HAP-1 (cell line): ENCODE results near the gene PEA15.

ENCODE experiments used
- DNase-seq, 2 experiments: peaks; one replicate each; pipeline ENCODE4 v3.0.0-alpha.2; 2016 to 2020; ENCODE audit warnings: low spot score in 2 of 2
- H3K27me3 ChIP-seq: fragments of 250-450 bp; sonication (Bioruptor Pico); 2 replicates; pipeline ENCODE4 v1.5.1; 2020; ENCODE audit warnings: low read depth, mild to moderate bottlenecking, moderate library complexity
- H3K36me3 ChIP-seq: fragments of 250-450 bp; sonication (Bioruptor Pico); replicated peaks from 2 replicates; pipeline ENCODE4 v1.5.1; 2020; ENCODE audit warnings: mild to moderate bottlenecking
- H3K4me1 ChIP-seq: fragments of 250-450 bp; sonication (Bioruptor Pico); 2 replicates; pipeline ENCODE4 v1.5.1; 2020; ENCODE audit warnings: mild to moderate bottlenecking
- H3K4me3 ChIP-seq: fragments of 250-450 bp; sonication (Bioruptor Pico); 2 replicates; pipeline ENCODE4 v1.5.1; 2020; ENCODE audit warnings: mild to moderate bottlenecking, moderate library complexity
- H3K9me3 ChIP-seq: fragments of 250-450 bp; sonication (Bioruptor Pico); 2 replicates; pipeline ENCODE4 v1.5.1; 2020; ENCODE audit warnings: mild to moderate bottlenecking, moderate library complexity
- in situ Hi-C: fragments of 300-500 bp; cut with MboI; formaldehyde crosslinking; loops from 3 replicates; pipeline ENCODE4 v1.14.3; 2020; ENCODE audit warnings: low sequenced_read_pairs, inconsistent platforms, mixed read lengths

PEA15 gene

GRCh38 chr1:160168016-160168415, 37.2 kb upstream of the PEA15 start:
- Histone ChIP-seq H3K4me3 (no peak overlapping the region), H3K9me3 (no peaks in the 10 kb centered on the region), H3K4me1 (no peaks in the 10 kb centered on the region), H3K27me3 (0 out of 2 replicates have a peak, but pooled peaks cover 2% of the 10 kb centered on the region), H3K36me3 (no peaks in the 10 kb centered on the region)
- no peak for DNase-seq
- in situ Hi-C loops = no loop called here

GRCh38 chr1:160168609-160169369, 36.4 kb upstream of the PEA15 start:
- no peak for DNase-seq
- Histone ChIP-seq H3K9me3 (no peaks in the 10 kb centered on the region), H3K4me1 (no peaks in the 10 kb centered on the region), H3K4me3 (no peak overlapping the region), H3K36me3 (no peaks in the 10 kb centered on the region), H3K27me3 (0 out of 2 replicates have a peak, but pooled peaks cover 2% of the 10 kb centered on the region)
- in situ Hi-C loops = no loop called here

GRCh38 chr1:160169553-160170399, 35.4 kb upstream of the PEA15 start:
- H3K27me3 ChIP-seq = peaks cover 5% of the 10 kb centered on the region; the same call in 1 of the 2 replicates
- H3K4me3 ChIP-seq = no peak overlapping the region
- H3K9me3 ChIP-seq = no peaks in the 10 kb centered on the region
- H3K36me3 ChIP-seq = no peaks in the 10 kb centered on the region
- H3K4me1 ChIP-seq = no peaks in the 10 kb centered on the region
- in situ Hi-C loops = no loop called here
- no peak for DNase-seq

GRCh38 chr1:160171354-160171753, 33.8 kb upstream of the PEA15 start:
- no peaks in the 10 kb centered on the region for H3K4me1 ChIP-seq
- no peak for DNase-seq
- H3K9me3 ChIP-seq = no peaks in the 10 kb centered on the region
- peaks cover 3% of the 10 kb centered on the region; the same call in 1 of the 2 replicates for H3K27me3 ChIP-seq
- in situ Hi-C loops = no loop called here
- H3K36me3 ChIP-seq = no peaks in the 10 kb centered on the region
- no peak overlapping the region for H3K4me3 ChIP-seq

GRCh38 chr1:160171980-160172379, 33.2 kb upstream of the PEA15 start:
- H3K9me3 ChIP-seq = no peaks in the 10 kb centered on the region
- no peaks in the 10 kb centered on the region for H3K4me1 ChIP-seq
- H3K27me3 ChIP-seq = peaks cover 3% of the 10 kb centered on the region; the same call in 1 of the 2 replicates
- DNase-seq = no peak
- no peak overlapping the region for H3K4me3 ChIP-seq
- in situ Hi-C loops = no loop called here
- H3K36me3 ChIP-seq = no peaks in the 10 kb centered on the region

GRCh38 chr1:160177231-160177630, 28.0 kb upstream of the PEA15 start:
- peaks cover 7% of the 10 kb centered on the region; the same call in 1 of the 2 replicates for H3K27me3 ChIP-seq
- H3K4me1 ChIP-seq = no peaks in the 10 kb centered on the region
- in situ Hi-C loops = no loop called here
- H3K36me3 ChIP-seq = no peaks in the 10 kb centered on the region
- no peaks in the 10 kb centered on the region for H3K9me3 ChIP-seq
- H3K4me3 ChIP-seq = no peak overlapping the region
- no peak for DNase-seq

- Histone ChIP-seq H3K27me3 (peaks cover 7% of the 10 kb centered on the region; the same call in 1 of the 2 replicates), H3K4me3 (no peak overlapping the region), H3K4me1 (no peaks in the 10 kb centered on the region), H3K9me3 (no peaks in the 10 kb centered on the region), H3K36me3 (no peaks in the 10 kb centered on the region)
- no peak for DNase-seq
- in situ Hi-C loops = no loop called here
Observed at GRCh38 chr1:160177667-160178066, 27.5 kb upstream of the PEA15 start.

- no peaks in the 10 kb centered on the region for H3K9me3 ChIP-seq
- in situ Hi-C loops = no loop called here
Observed at GRCh38 chr1:160178731-160179130, 26.5 kb upstream of the PEA15 start.

GRCh38 chr1:160179336-160179735, 25.8 kb upstream of the PEA15 start:
- no peak for DNase-seq
- Histone ChIP-seq H3K36me3 (no peaks in the 10 kb centered on the region), H3K9me3 (no peaks in the 10 kb centered on the region), H3K27me3 (peaks cover 6% of the 10 kb centered on the region; the same call in 1 of the 2 replicates), H3K4me3 (no peak overlapping the region), H3K4me1 (no peaks in the 10 kb centered on the region)
- in situ Hi-C loops = no loop called here

More at GRCh38 chr1:160178731-160179130, 26.5 kb upstream of the PEA15 start:
- Histone ChIP-seq H3K4me1 (no peaks in the 10 kb centered on the region), H3K4me3 (no peak overlapping the region), H3K27me3 (peaks cover 7% of the 10 kb centered on the region; the same call in 1 of the 2 replicates), H3K36me3 (no peaks in the 10 kb centered on the region)
- no peak for DNase-seq

- Histone ChIP-seq H3K4me1 (no peaks in the 10 kb centered on the region), H3K36me3 (no peaks in the 10 kb centered on the region), H3K9me3 (no peaks in the 10 kb centered on the region), H3K27me3 (no peaks in the 10 kb centered on the region; the same call in 1 of the 2 replicates), H3K4me3 (no peak overlapping the region)
- in situ Hi-C loops = no loop called here
- no peak for DNase-seq
Observed at GRCh38 chr1:160186246-160186645, 18.9 kb upstream of the PEA15 start.

- no peaks in the 10 kb centered on the region; the same call in 1 of the 2 replicates for H3K27me3 ChIP-seq
- H3K36me3 ChIP-seq = no peaks in the 10 kb centered on the region
- no peaks in the 10 kb centered on the region for H3K9me3 ChIP-seq
- DNase-seq = no peak
- no peak overlapping the region for H3K4me3 ChIP-seq
- in situ Hi-C loops = no loop called here
- H3K4me1 ChIP-seq = no peaks in the 10 kb centered on the region
Observed at GRCh38 chr1:160186729-160187128, 18.5 kb upstream of the PEA15 start.

- in situ Hi-C loops = no loop called here
- Histone ChIP-seq H3K4me1 (no peaks in the 10 kb centered on the region), H3K9me3 (no peaks in the 10 kb centered on the region), H3K4me3 (no peak overlapping the region), H3K36me3 (no peaks in the 10 kb centered on the region), H3K27me3 (no peaks in the 10 kb centered on the region; the same call in 1 of the 2 replicates)
- no peak for DNase-seq
Observed at GRCh38 chr1:160187407-160187806, 17.8 kb upstream of the PEA15 start.

- Histone ChIP-seq H3K36me3 (no peaks in the 10 kb centered on the region), H3K27me3 (peaks cover 2% of the 10 kb centered on the region; the same call in 1 of the 2 replicates), H3K4me1 (peaks cover 3% of the 10 kb centered on the region; the same call in 1 of the 2 replicates), H3K9me3 (no peaks in the 10 kb centered on the region), H3K4me3 (no peak overlapping the region)
- in situ Hi-C loops = no loop called here
- no peak for DNase-seq
Observed at GRCh38 chr1:160188341-160188740, 16.8 kb upstream of the PEA15 start.
